Spleen (tissue), 11 donors: Measurements from ENCODE around the gene HOXA5. TPM values are rescaled to one million over a fixed set of nuclear protein-coding genes. Genes with fewer than 3 reads are reported as not detected.
A peak's percentile ranks its signal among the peaks of the same experiment; 100 is the strongest.

Source experiments
- DNase-seq: peaks from one replicate; pipeline ENCODE4 v3.0.0-alpha.2; 2020
- H3K27ac ChIP-seq, 8 donors: fragments of 200-600 bp; sonication (generic) in 7 of 8; 1 replicate in 4 of 8; 2 replicates in 4 of 8; pipeline versions ENCODE4 v1.5.0 to v1.8.0; 2016 to 2021; ENCODE audit warnings: inconsistent platforms in 4 of 8, mild to moderate bottlenecking in 4 of 8, moderate library complexity in 1 of 8
- H3K27me3 ChIP-seq, 7 donors: fragments of 200-600 bp; sonication (generic) in 6 of 7; replicated peaks in 1 of 7; 1 replicate in 4 of 7; 2 replicates in 3 of 7; pipeline versions ENCODE4 v1.5.0 to v1.8.0; 2016 to 2021; ENCODE audit warnings: inconsistent platforms in 3 of 7, mild to moderate bottlenecking in 1 of 7
- H3K36me3 ChIP-seq, 6 donors: fragments of 200-600 bp; sonication (generic) in 5 of 6; 1 replicate in 4 of 6; 2 replicates in 2 of 6; pipeline versions ENCODE4 v1.5.0 to v1.8.0; 2016 to 2021; ENCODE audit warnings: inconsistent platforms in 2 of 6
- H3K4me1 ChIP-seq, 6 donors: fragments of 200-600 bp; sonication (generic) in 5 of 6; 1 replicate in 3 of 6; 2 replicates in 3 of 6; pipeline versions ENCODE4 v1.5.0 to v1.8.0; 2016 to 2021; ENCODE audit warnings: inconsistent platforms in 3 of 6
- H3K4me3 ChIP-seq, 8 donors: fragments of 200-600 bp; sonication (generic) in 7 of 8; 1 replicate in 4 of 8; 2 replicates in 4 of 8; pipeline versions ENCODE4 v1.5.0 to v1.8.0; 2016 to 2021; ENCODE audit warnings: inconsistent platforms in 4 of 8, mild to moderate bottlenecking in 4 of 8, moderate library complexity in 2 of 8
- H3K9me3 ChIP-seq, 8 donors: fragments of 200-600 bp; sonication (generic) in 7 of 8; 1 replicate in 4 of 8; 2 replicates in 4 of 8; pipeline versions ENCODE4 v1.5.0 to v1.8.0; 2016 to 2021; ENCODE audit warnings: inconsistent platforms in 4 of 8
- POLR2A ChIP-seq, 3 donors: fragments of 450-650 bp; IDR thresholded peaks; one replicate each; pipeline ENCODE4 v1.5.1; 2017; ENCODE audit warnings: antibody characterized with exemption in 3 of 3, mild to moderate bottlenecking in 1 of 3
- POLR2AphosphoS5 ChIP-seq, 3 donors: sonication (generic); formaldehyde crosslinking; IDR thresholded peaks; one replicate each; pipeline ENCODE4 v1.5.1; 2017; ENCODE audit warnings: antibody characterized with exemption in 3 of 3
- WGBS, 5 donors: extraction: QIAGEN DNeasy Blood & Tissue Kit in 3 of 5; methylation state at CpG; one replicate each; pipeline versions ENCODE4 v1.1.5 to v1.1.7; 2013 to 2018; 5-methylcytosine and 5-hydroxymethylcytosine counted together
- intact Hi-C: fragments of 100-400 bp; cut with DNase I; formaldehyde crosslinking; loops from one replicate; pipeline ENCODE4 v1.15.0; 2023; ENCODE audit warnings: low total_unique reads
- polyA plus RNA-seq, 3 donors: library from polyadenylated mRNA; stranded (reverse); fragments of 200-250 nt; gene quantifications; one replicate each; pipeline ENCODE4 v1.2.1, GENCODE V29; 2013
- total RNA-seq, 7 donors: library from RNA; depleted of rRNA in 3 of 7; stranded (reverse); fragments of >200 nt in 3 of 7; fragmentation: NEBNext Ultra II Directional in 4 of 7; extraction: Animal tissue kit (Norgen Biotek cat#: 25700) in 4 of 7; gene quantifications; one replicate each; pipeline versions ENCODE4 v1.1.0 to v1.2.1, GENCODE V29; 2016 to 2021
- TF ChIP-seq, protein P1 (sequence below), 11 experiments: fragments of 200-600 bp in 7 of 11; fragments of 450-650 bp in 4 of 11; sonication (generic) in 4 of 11; IDR thresholded peaks in 8 of 11; conservative IDR thresholded peaks in 3 of 11; 1 replicate in 7 of 11; 2 replicates in 4 of 11; pipeline versions ENCODE4 v1.4.0 to v1.8.0; 2016 to 2021; ENCODE audit warnings: antibody characterized with exemption in 11 of 11, inconsistent platforms in 4 of 11, mild to moderate bottlenecking in 1 of 11
- donor health status: healthy with polysubstance abuse.
- donor health status: DM: no; HTN: no; CAD: no; lungs with moderate emphysema.
- donor health status: DM: no; HTN: no; CAD: no.
- donor health status: Bipolar disorder and iron deficiency.
- donor health status: healthy.
- donor health status: DM: no; HTN: no; CAD: no.
- donor health status: DM: yes; HTN: yes; CAD: no.

HOXA5 gene
- total and polyA plus RNA-seq, 10 donors: 1.6 to 9.3 (median 3.3) TPM

- WGBS, 5 donors: 1 to 13% (median 3%) methylated on average over 35 to 63 of the region's 63 CpGs
- H3K4me1 ChIP-seq: peaks cover 16 to 92% (median 68%) of the 10 kb centered on the region in 6 donors
- H3K27me3 ChIP-seq: peaks cover 26 to 100% (median 99%) of the 10 kb centered on the region in 7 donors
Observed at GRCh38 chr7:27155816-27156507, 12.5 kb upstream of the HOXA5 start.

GRCh38 chr7:27154901-27155815 lies 11.7 kb upstream of the HOXA5 start:
- peak overlapping the region in 7 of 8 donors; percentile 47 to 82 (median 78) for H3K27ac ChIP-seq
- intact Hi-C loops: no loop called here
- H3K9me3 ChIP-seq: peaks cover 0 to 4% (median 0%) of the 10 kb centered on the region in 8 donors
- H3K4me3 ChIP-seq: peak overlapping the region in 4 of 8 donors; percentile 34 to 67 (median 42)
- H3K36me3 ChIP-seq: no peaks in the 10 kb centered on the region
- WGBS, 5 donors: 5 to 15% (median 7%) methylated on average over 27 to 48 of the region's 48 CpGs
- TF ChIP-seq, protein P1, sequence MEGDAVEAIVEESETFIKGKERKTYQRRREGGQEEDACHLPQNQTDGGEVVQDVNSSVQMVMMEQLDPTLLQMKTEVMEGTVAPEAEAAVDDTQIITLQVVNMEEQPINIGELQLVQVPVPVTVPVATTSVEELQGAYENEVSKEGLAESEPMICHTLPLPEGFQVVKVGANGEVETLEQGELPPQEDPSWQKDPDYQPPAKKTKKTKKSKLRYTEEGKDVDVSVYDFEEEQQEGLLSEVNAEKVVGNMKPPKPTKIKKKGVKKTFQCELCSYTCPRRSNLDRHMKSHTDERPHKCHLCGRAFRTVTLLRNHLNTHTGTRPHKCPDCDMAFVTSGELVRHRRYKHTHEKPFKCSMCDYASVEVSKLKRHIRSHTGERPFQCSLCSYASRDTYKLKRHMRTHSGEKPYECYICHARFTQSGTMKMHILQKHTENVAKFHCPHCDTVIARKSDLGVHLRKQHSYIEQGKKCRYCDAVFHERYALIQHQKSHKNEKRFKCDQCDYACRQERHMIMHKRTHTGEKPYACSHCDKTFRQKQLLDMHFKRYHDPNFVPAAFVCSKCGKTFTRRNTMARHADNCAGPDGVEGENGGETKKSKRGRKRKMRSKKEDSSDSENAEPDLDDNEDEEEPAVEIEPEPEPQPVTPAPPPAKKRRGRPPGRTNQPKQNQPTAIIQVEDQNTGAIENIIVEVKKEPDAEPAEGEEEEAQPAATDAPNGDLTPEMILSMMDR (IDR thresholded peaks at IDR 0.05 in 8 of 11, conservative IDR thresholded peaks at IDR 0.05 in 3 of 11): no peak
- peak in 2 of 3 donors; percentile 40 to 41 for TF ChIP-seq POLR2AphosphoS5 (IDR thresholded peaks at IDR 0.05)
- no peak for TF ChIP-seq POLR2A (IDR thresholded peaks at IDR 0.05)
- peaks cover 26 to 100% (median 100%) of the 10 kb centered on the region in 7 donors for H3K27me3 ChIP-seq
- H3K4me1 ChIP-seq: peaks cover 18 to 92% (median 68%) of the 10 kb centered on the region in 6 donors
- DNase-seq: peak; percentile 74

More at GRCh38 chr7:27155816-27156507, 12.5 kb upstream of the HOXA5 start:
- intact Hi-C loops: no loop called here
- no peak for TF ChIP-seq POLR2A (IDR thresholded peaks at IDR 0.05)
- peak in 2 of 3 donors; percentile 62 to 67 for TF ChIP-seq POLR2AphosphoS5 (IDR thresholded peaks at IDR 0.05)
- DNase-seq: peak; percentile 78
- Histone ChIP-seq H3K36me3 (no peaks in the 10 kb centered on the region), H3K27ac (peak overlapping the region in 7 of 8 donors; percentile 47 to 82 (median 78)), H3K9me3 (peaks cover 0 to 4% (median 0%) of the 10 kb centered on the region in 8 donors), H3K4me3 (peak overlapping the region in 7 of 8 donors; percentile 24 to 67 (median 37))

DNA sequence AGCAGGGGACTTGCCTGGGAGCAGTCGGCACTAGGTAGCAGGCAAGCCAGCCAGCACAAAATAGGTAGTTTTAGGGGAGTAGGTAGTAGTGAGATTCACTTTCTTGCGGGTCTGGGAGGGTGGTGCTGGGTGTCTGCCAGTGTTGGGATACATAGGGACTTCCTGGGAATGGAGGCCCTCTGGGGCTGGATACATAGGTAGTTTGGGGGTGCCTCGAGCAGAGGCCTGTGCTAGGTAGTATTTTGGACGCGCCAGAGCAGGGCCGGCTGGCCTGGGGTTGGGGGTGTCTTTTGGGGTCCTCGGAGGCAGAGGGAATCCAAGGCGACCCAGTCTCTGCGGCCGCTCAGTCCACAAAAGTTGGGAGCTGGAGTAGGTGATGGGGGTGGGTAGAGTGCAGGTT lies 10.9 kb upstream of the HOXA5 start:
- DNase-seq: no peak
- H3K27me3 ChIP-seq: peaks cover 26 to 100% (median 98%) of the 10 kb centered on the region in 7 donors
- peaks cover 0 to 4% (median 0%) of the 10 kb centered on the region in 8 donors for H3K9me3 ChIP-seq
- 61 to 75% (median 68%) methylated on average over 10 of the region's 10 CpGs for WGBS, 5 donors
- no peak overlapping the region for H3K27ac ChIP-seq
- intact Hi-C loops: no loop called here
- H3K4me3 ChIP-seq: no peak overlapping the region
- TF ChIP-seq, protein P1 (IDR thresholded peaks at IDR 0.05 in 8 of 11, conservative IDR thresholded peaks at IDR 0.05 in 3 of 11): no peak
- TF ChIP-seq POLR2A (IDR thresholded peaks at IDR 0.05): no peak
- TF ChIP-seq POLR2AphosphoS5 (IDR thresholded peaks at IDR 0.05): no peak
- H3K4me1 ChIP-seq: peaks cover 18 to 91% (median 66%) of the 10 kb centered on the region in 6 donors
- H3K36me3 ChIP-seq: no peaks in the 10 kb centered on the region

DNA sequence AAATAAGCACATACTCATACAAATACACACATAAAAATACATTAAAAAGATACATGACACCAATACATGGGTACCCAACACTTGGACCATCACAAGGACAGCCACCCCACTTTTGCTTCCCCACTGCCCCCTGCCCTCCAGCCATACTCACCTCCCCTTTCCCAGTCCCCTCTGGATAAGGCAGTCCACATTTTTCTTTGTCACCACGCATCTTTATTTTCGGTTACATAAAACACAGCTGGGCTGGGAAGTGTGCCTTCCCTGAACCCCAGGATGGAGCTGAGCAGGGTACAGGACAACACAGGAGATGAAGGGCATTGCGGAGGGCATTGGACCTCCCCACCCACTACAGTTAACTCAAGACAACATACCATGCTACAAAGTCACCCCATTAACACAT lies 10.0 kb upstream of the HOXA5 start:
- Histone ChIP-seq H3K36me3 (no peaks in the 10 kb centered on the region), H3K9me3 (peaks cover 0 to 4% (median 0%) of the 10 kb centered on the region in 8 donors), H3K27ac (no peak overlapping the region), H3K4me3 (no peak overlapping the region), H3K27me3 (peaks cover 26 to 100% (median 98%) of the 10 kb centered on the region in 7 donors), H3K4me1 (peaks cover 18 to 90% (median 70%) of the 10 kb centered on the region in 6 donors)
- no peak for DNase-seq
- TF ChIP-seq, protein P1 (IDR thresholded peaks at IDR 0.05 in 8 of 11, conservative IDR thresholded peaks at IDR 0.05 in 3 of 11): no peak
- TF ChIP-seq POLR2A (IDR thresholded peaks at IDR 0.05) (no peak), POLR2AphosphoS5 (IDR thresholded peaks at IDR 0.05) (no peak)
- intact Hi-C loops: no loop called here
- WGBS, 5 donors: 76 to 86% (median 80%) methylated on average over 3 of the region's 3 CpGs
